A549 (cell line): ENCODE data around the gene MARK2.

ENCODE experiments used
- CHD2 ChIP-seq: fragments of 150-350 bp; IDR thresholded peaks from 2 replicates; pipeline ENCODE4 v1.6.1; 2014; ENCODE audit warnings: low read length; ENCODE audit not compliant: partially characterized antibody
- CHD4 ChIP-seq: fragments of 200-600 bp; sonication (generic); IDR thresholded peaks from 2 replicates; pipeline ENCODE4 v1.6.1; 2016; ENCODE audit warnings: antibody characterized with exemption, mild to moderate bottlenecking, borderline replicate concordance
- EP300 ChIP-seq, 2 experiments: fragments of >200 bp; sonication (Bioruptor Twin); formaldehyde crosslinking; IDR thresholded peaks; 2 replicates in 1 of 2; 3 replicates in 1 of 2; pipeline ENCODE4 v1.6.1; 2016 to 2017
- FOSL2 ChIP-seq, 2 experiments: fragments of 450-650 bp in 1 of 2; fragments of >200 bp in 1 of 2; sonication (Bioruptor Twin) in 1 of 2; formaldehyde crosslinking; IDR thresholded peaks; 2 replicates each; pipeline versions ENCODE4 v1.5.0 to v1.6.1; 2016 to 2020; ENCODE audit warnings: mild to moderate bottlenecking in 1 of 2, moderate library complexity in 1 of 2
- HEYL ChIP-seq: fragments of 250-450 bp; sonication (Bioruptor Pico); IDR thresholded peaks from 2 replicates; pipeline ENCODE4 v1.8.0; 2021; ENCODE audit warnings: mild to moderate bottlenecking, moderate library complexity
- KDM5A ChIP-seq: fragments of 200-600 bp; sonication (generic); IDR thresholded peaks from 2 replicates; pipeline ENCODE4 v1.6.1; 2016; ENCODE audit warnings: antibody characterized with exemption, mild to moderate bottlenecking
- POLR2A ChIP-seq: IDR thresholded peaks from 2 replicates; pipeline ENCODE4 v1.6.1; 2012; ENCODE audit warnings: mild to moderate bottlenecking, low read length
- RFX5 ChIP-seq: fragments of 450-650 bp; IDR thresholded peaks from 2 replicates; pipeline ENCODE4 v1.7.1; 2014; ENCODE audit warnings: antibody characterized with exemption, mild to moderate bottlenecking, moderate library complexity
- SMC3 ChIP-seq: fragments of >200 bp; sonication (Bioruptor Twin); formaldehyde crosslinking; IDR thresholded peaks from 3 replicates; pipeline ENCODE4 v1.6.1; 2018; ENCODE audit warnings: inconsistent platforms
- TFCP2L1 ChIP-seq: fragments of 250-450 bp; sonication (Bioruptor Pico); IDR thresholded peaks from 2 replicates; pipeline ENCODE4 v1.5.0; 2021; ENCODE audit warnings: mild to moderate bottlenecking
- TF ChIP-seq, protein P1 (sequence below): fragments of >200 bp; sonication (Bioruptor Twin); formaldehyde crosslinking; IDR thresholded peaks from 3 replicates; pipeline ENCODE4 v1.5.1; 2016
- TF ChIP-seq, protein P2 (sequence below): fragments of >200 bp; sonication (Bioruptor Twin); formaldehyde crosslinking; IDR thresholded peaks from 3 replicates; pipeline ENCODE4 v1.6.1; 2016
- TF ChIP-seq, protein P3 (sequence below): IDR thresholded peaks from 2 replicates; pipeline ENCODE4 v1.6.1; 2012

DNA sequence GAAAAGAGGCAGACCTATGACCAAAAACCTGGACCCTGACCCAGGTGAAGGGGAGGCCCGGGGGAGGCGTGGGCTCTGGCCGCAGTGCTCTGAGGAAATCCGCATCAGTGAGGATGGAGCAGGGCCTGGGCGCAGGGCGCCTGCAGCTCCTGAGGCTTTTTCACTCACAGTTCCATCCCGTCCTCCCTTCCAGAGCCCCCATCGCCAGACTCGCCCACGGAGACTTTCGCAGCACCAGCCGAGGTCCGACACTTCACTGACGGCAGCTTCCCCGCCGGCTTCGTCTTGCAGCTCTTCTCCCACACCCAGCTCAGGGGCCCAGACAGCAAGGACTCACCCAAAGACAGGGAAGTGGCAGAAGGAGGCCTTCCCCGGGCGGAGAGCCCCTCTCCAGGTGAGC is 20.3 kb upstream of the MARK2 start:
- TF ChIP-seq, protein P1, sequence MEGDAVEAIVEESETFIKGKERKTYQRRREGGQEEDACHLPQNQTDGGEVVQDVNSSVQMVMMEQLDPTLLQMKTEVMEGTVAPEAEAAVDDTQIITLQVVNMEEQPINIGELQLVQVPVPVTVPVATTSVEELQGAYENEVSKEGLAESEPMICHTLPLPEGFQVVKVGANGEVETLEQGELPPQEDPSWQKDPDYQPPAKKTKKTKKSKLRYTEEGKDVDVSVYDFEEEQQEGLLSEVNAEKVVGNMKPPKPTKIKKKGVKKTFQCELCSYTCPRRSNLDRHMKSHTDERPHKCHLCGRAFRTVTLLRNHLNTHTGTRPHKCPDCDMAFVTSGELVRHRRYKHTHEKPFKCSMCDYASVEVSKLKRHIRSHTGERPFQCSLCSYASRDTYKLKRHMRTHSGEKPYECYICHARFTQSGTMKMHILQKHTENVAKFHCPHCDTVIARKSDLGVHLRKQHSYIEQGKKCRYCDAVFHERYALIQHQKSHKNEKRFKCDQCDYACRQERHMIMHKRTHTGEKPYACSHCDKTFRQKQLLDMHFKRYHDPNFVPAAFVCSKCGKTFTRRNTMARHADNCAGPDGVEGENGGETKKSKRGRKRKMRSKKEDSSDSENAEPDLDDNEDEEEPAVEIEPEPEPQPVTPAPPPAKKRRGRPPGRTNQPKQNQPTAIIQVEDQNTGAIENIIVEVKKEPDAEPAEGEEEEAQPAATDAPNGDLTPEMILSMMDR = no peak
- no peak for TF ChIP-seq TFCP2L1 (CRISPR knock-in tag)
- no peak for TF ChIP-seq HEYL
- TF ChIP-seq POLR2A = no peak
- no peak for TF ChIP-seq EP300 (IDR thresholded peaks at IDR 0.05)
- no peak for TF ChIP-seq FOSL2 (IDR thresholded peaks at IDR 0.05)
- TF ChIP-seq FOSL2 (CRISPR knock-in tag; IDR thresholded peaks at IDR 0.05) = no peak
- TF ChIP-seq CHD4 = no peak
- TF ChIP-seq, protein P2, sequence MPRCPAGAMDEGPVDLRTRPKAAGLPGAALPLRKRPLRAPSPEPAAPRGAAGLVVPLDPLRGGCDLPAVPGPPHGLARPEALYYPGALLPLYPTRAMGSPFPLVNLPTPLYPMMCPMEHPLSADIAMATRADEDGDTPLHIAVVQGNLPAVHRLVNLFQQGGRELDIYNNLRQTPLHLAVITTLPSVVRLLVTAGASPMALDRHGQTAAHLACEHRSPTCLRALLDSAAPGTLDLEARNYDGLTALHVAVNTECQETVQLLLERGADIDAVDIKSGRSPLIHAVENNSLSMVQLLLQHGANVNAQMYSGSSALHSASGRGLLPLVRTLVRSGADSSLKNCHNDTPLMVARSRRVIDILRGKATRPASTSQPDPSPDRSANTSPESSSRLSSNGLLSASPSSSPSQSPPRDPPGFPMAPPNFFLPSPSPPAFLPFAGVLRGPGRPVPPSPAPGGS = no peak
- no peak for TF ChIP-seq RFX5
- TF ChIP-seq, protein P3, sequence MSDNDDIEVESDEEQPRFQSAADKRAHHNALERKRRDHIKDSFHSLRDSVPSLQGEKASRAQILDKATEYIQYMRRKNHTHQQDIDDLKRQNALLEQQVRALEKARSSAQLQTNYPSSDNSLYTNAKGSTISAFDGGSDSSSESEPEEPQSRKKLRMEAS = no peak
- no peak for TF ChIP-seq CHD2
- TF ChIP-seq SMC3 = no peak
- TF ChIP-seq KDM5A = no peak
